ENCODE measurements around the gene HEMGN. TPM values are rescaled to one million over a fixed set of nuclear protein-coding genes. Genes with fewer than 3 reads are reported as not detected.

The HEMGN gene
- total RNA-seq, 1 donor from 2014 or later: 0.14 TPM

DNA sequence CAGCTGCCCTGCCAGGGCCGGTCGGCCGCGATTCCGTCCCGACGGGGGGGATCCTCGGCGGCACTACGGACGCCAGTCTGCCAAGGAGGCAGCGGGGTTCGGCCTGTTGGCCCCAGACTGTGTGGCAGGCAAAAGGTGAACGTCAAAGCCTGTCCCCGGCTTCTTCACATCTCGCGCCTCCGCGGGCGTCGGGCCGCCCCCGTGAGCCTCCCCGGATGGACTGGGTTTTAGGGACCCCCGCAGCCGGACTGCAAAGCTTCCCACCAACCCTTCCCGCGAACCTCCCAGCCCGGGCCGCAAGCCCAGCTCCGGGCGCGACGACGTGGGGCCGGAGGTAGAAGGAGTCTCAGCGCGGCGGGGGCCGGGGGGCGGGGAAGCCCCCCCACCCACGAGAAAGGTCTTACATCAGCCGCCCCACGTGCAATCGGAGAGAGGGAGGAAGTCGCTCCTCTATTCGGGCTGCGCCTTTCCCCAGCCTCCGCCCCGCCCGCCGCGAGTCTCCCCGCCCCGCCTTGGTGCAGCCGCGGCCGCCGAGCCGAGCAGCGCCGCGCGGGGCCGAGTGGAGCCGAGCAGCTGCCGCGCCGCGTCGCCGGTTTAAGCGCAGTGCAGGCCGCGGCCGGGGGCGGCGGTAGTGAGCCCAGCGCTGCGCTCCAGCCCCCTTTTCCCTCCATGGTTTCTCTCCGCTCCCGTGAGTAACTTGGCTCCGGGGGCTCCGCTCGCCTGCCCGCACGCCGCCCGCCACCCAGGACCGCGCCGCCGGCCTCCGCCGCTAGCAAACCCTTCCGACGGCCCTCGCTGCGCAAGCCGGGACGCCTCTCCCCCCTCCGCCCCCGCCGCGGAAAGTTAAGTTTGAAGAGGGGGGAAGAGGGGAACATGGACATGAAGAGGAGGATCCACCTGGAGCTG lies 45.0 kb upstream of the HEMGN start, which contains the start of gene ANP32B:
Gene ANP32B, plus strand, starts transcription at position 659 of the 906 bp plus-strand sequence. Its CDS starts 215 bp downstream, at position 874.
- TF ChIP-seq, protein P1, sequence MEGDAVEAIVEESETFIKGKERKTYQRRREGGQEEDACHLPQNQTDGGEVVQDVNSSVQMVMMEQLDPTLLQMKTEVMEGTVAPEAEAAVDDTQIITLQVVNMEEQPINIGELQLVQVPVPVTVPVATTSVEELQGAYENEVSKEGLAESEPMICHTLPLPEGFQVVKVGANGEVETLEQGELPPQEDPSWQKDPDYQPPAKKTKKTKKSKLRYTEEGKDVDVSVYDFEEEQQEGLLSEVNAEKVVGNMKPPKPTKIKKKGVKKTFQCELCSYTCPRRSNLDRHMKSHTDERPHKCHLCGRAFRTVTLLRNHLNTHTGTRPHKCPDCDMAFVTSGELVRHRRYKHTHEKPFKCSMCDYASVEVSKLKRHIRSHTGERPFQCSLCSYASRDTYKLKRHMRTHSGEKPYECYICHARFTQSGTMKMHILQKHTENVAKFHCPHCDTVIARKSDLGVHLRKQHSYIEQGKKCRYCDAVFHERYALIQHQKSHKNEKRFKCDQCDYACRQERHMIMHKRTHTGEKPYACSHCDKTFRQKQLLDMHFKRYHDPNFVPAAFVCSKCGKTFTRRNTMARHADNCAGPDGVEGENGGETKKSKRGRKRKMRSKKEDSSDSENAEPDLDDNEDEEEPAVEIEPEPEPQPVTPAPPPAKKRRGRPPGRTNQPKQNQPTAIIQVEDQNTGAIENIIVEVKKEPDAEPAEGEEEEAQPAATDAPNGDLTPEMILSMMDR (IDR thresholded peaks at IDR 0.05; ENCODE audit: borderline replicate concordance): peak; percentile 95
- peak; percentile 93 for DNase-seq
- Histone ChIP-seq H3K9me3 (replicated peaks) (no peaks in the 10 kb centered on the region), H3K27ac (replicated peaks) (peak within 1 kb of the TSS; percentile 99), H3K4me3 (peak within 1 kb of the TSS; percentile 80), H3K36me3 (no peaks in the 10 kb centered on the region), H3K4me1 (peaks cover 65% of the 10 kb centered on the region), H3K27me3 (ENCODE audit: low read depth) (no peaks in the 10 kb centered on the region)
- intact Hi-C loops (cut with micrococcal nuclease): loop anchor here (10.0 kb wide), 1 partner anchor 52 kb away; no protein-coding TSS in a partner anchor

DNA sequence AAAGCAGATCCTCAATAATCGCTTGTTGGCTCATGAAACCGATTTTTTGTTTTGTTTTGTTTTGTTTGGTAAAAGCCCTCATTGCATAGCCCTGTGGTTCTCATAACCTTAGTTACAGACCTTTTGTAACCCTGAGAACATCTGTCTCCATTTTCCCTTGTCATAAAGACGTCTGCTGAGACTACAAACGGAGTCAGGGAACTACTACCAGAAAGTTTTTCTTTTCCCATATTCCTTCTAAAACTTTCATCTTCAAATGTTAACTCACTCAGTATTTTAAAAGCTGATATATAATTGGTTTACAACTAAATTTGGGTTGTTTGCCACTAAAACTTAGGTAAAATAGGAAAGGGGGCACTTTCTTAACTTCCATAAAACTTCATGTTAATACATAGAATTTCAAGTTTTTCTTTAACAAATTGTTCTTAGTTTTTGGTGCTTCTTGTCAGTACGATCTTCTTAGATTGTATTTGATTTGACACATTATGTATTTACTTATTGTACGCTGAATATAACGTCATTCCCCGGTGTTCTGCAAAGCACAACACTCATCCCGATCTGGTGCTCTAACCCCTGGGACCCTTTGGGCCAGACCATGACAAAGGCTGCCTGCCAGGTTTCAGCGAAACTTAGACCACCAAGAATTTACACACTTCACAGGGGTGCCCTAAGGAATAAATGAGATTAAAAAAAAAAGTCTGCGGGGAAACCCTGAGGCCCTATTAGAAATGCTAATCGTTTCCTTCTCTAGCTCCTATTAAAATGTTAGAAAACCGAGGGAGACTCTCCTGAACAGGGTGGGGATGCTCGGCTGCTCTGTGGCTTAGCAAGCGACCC lies 44.1 kb upstream of the HEMGN start:
- Histone ChIP-seq H3K4me3 (peak overlapping the region; percentile 80), H3K27ac (replicated peaks) (peak overlapping the region; percentile 99), H3K4me1 (peaks cover 56% of the 10 kb centered on the region), H3K27me3 (ENCODE audit: low read depth) (no peaks in the 10 kb centered on the region), H3K9me3 (replicated peaks) (no peaks in the 10 kb centered on the region), H3K36me3 (no peaks in the 10 kb centered on the region)
- TF ChIP-seq, protein P1 (IDR thresholded peaks at IDR 0.05; ENCODE audit: borderline replicate concordance): no peak
- no peak for DNase-seq
- intact Hi-C loops (cut with micrococcal nuclease): loop anchor here (10.0 kb wide), 1 partner anchor 53 kb away; no protein-coding TSS in a partner anchor

DNA sequence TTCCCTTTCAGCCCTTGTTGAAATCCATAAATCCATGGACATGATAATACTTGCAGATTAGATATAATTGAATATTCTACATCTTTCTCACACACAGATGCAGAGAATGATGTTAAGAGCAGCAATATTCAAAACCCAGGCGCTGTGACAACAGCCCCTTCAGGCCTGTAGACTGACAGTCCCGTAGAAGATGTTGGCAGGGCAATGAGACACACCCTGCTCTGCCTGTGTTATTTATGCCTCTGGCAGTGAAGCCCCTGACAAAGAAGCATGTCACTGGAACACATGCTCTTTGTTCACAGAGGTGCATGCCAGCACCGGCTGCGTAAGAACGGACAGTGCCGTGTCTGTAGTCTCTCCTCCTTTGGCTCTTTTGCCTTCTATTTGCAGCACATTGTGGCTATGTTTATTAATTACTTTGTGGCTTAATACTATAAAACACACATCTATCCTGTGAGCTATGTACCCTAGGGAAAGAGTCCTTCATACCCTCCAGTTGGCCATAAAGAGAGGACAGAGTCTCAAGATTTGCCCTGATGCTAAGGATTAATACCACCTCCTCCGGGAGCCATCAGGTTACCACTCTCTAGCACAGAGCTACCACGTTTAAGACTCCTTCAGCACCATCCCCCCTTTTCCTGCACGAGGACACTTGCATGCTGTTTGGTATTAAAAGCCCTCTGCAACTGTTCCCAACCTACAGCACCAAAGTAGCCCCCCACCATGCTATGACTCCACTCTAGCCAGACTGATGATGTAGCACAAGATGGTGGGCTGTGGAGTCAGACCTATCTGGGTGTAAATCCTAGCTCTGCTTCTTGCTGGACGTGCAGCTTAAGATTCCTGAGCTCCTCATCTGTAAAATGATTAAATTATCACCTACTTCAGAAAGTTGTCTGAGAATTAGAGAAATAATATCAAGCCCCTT lies 43.2 kb upstream of the HEMGN start:
- TF ChIP-seq, protein P1 (IDR thresholded peaks at IDR 0.05; ENCODE audit: borderline replicate concordance): no peak
- peak; percentile 55 for DNase-seq
- Histone ChIP-seq H3K4me1 (peaks cover 48% of the 10 kb centered on the region), H3K36me3 (no peaks in the 10 kb centered on the region), H3K4me3 (peak overlapping the region; percentile 15), H3K27ac (replicated peaks) (peak overlapping the region; percentile 99), H3K27me3 (ENCODE audit: low read depth) (no peaks in the 10 kb centered on the region), H3K9me3 (replicated peaks) (no peaks in the 10 kb centered on the region)
- intact Hi-C loops (cut with micrococcal nuclease): loop anchor here (10.0 kb wide), 1 partner anchor 54 kb away; no protein-coding TSS in a partner anchor

DNA sequence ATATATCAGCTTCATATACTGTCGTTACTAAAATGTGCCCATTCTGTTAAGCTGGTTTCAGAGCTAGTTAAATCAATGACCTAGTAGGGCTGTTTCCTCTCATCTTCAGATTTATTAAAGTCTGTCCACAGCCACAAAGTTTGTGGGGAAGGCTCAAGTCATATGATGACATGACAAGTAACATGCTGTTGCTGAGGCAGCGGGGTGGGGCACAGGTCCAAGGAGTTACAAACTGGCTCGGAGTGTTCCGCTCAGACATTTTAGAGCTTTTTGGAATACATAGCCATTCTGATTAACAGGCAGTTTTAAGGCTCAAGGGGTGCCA lies 42.5 kb upstream of the HEMGN start:
- intact Hi-C loops (cut with micrococcal nuclease): loop anchor here (10.0 kb wide), 1 partner anchor 54 kb away; no protein-coding TSS in a partner anchor
- Histone ChIP-seq H3K27ac (replicated peaks) (peak overlapping the region; percentile 99), H3K4me1 (peaks cover 40% of the 10 kb centered on the region), H3K36me3 (no peaks in the 10 kb centered on the region), H3K9me3 (replicated peaks) (no peaks in the 10 kb centered on the region), H3K27me3 (ENCODE audit: low read depth) (no peaks in the 10 kb centered on the region), H3K4me3 (no peak overlapping the region)
- TF ChIP-seq, protein P1 (IDR thresholded peaks at IDR 0.05; ENCODE audit: borderline replicate concordance): no peak
- DNase-seq: peak; percentile 58
